ENCODE measurements around the gene CCDC138.

CCDC138 gene

DNA sequence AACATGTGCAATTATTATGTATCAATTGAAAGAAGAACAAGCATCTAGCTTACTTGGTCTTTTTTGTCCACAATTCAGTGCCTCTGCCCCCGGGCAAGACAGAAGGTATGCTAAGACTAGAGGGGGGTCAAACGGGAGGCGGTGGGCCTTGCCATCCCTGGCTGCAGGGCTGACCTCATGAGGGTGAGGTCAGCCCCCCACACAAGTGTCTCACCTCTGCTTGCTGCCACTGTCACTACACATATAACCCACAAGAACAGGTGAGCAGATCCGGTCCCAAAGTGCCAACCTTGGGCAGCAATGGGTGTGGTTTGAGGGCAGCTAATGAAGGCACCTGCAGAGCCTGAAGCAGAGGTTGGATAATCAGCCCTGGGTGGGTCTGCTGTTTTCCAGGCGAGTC is 131.0 kb downstream of the CCDC138 start:
- in situ Hi-C loops (cut with MboI; ENCODE audit: low sequenced_read_pairs), result no loop called here

DNA sequence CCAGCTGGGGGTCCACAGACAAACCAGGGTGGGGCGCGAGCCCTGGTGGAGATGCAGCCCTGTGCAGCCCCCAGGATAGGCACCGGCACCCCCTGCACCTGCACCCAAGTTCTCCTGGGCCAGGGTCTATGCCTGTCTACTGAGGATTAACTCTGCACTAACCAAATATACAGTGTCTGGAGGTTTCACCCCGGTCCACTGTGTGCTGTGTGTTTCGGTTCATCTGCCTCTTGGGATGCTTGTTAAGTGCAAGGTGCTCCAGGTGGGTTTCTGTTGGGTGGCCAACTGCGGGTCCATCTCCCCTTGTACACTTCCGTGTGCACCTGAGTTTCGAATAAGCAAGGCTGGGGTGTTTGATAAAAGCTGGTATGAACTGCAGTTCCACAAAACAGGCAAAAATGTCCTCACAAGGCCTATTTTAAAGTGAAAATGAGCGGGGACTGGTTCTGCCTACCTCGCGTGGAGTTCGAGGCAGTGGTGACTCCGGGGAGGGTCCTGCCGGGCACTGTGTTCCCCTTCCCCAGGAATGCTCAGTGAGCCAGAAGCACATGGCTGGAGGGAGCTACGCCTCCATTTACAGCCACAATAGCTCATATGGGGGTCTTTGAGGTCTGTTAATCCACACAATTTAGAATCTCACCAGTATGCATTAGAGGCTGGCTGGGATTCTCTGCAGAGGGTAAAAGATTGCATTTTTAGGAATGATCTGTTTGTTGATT is 131.7 kb downstream of the CCDC138 start:
- in situ Hi-C loops (cut with MboI; ENCODE audit: low sequenced_read_pairs), result no loop called here

DNA sequence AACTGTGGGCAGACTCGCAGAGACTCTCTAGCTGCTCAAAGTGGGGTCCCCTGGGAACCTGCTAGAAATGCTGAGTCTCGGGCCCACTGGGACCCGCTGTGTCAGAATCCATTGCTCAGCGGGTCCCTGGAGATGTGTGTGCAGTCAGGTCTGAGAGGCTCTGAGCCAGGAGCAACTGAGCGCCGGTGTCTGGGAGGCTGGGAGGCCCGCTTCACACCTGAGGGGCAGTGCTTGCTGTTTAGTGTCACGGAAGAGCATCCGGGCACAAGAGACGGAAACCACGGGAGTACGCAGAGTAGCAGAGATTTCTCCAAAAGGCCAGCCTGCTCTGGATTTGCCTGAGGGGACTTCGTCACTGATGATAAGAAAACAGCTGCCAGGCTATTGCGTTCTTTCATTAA is 132.4 kb downstream of the CCDC138 start:
- in situ Hi-C loops (cut with MboI; ENCODE audit: low sequenced_read_pairs), result no loop called here

DNA sequence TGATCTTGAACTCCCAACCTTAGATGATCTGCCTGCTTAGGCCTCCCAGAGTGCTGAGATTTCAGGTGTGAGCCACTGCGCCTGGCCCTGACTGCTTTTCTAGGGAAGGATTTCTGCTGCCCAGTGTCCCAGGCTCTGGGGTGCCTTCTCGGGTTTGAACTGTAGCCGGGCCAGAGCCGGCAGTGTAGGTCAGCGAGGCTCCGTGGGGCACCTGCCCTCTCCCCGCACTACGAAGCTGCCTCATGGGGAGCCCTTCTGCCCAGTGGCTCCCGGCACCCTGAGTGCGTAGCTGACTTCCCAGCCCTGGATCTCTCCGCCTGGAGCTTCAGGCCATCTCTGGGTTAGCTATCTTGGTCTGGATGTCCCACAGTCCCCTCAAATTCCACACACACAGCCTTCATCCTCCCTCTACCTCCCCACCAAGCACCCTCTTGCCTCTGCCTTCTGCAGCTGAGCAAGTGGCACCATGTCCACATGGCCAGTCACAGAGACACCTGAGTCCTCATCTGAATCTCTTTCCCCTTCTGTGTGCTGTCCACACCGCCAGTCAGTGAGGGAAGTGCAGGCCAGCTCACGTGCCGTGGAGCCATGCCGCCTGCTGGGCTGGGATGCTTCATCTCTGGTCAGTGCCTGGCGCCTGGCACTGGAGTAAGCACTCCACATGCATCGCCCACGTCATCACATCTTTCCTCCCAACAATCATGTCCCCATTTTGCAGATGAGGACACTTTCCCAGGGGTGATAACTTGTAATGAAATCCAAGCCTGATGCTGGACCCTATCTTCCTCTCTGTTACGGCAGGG is 133.2 kb downstream of the CCDC138 start:
- in situ Hi-C loops (cut with MboI; ENCODE audit: low sequenced_read_pairs), result no loop called here

DNA sequence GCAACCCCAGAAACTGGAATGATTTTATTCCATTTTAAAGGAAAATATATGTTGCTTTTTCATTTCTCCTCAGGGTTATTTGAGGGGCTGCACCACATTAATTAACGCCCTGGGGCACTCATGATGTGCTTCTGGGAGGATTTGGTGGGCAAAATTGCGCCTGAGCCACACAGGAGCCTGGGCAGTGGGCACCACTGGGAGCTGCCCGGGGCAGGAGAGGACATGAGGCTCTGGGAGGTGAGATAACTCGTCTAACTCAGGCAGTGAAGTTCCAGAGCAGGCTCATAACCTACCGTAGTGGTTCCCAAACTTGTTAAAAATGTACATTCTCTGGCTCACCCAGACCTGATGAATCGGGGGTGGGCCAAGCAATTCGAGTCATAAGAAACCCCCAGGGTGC is 134.1 kb downstream of the CCDC138 start:
- in situ Hi-C loops (cut with MboI; ENCODE audit: low sequenced_read_pairs), result no loop called here

DNA sequence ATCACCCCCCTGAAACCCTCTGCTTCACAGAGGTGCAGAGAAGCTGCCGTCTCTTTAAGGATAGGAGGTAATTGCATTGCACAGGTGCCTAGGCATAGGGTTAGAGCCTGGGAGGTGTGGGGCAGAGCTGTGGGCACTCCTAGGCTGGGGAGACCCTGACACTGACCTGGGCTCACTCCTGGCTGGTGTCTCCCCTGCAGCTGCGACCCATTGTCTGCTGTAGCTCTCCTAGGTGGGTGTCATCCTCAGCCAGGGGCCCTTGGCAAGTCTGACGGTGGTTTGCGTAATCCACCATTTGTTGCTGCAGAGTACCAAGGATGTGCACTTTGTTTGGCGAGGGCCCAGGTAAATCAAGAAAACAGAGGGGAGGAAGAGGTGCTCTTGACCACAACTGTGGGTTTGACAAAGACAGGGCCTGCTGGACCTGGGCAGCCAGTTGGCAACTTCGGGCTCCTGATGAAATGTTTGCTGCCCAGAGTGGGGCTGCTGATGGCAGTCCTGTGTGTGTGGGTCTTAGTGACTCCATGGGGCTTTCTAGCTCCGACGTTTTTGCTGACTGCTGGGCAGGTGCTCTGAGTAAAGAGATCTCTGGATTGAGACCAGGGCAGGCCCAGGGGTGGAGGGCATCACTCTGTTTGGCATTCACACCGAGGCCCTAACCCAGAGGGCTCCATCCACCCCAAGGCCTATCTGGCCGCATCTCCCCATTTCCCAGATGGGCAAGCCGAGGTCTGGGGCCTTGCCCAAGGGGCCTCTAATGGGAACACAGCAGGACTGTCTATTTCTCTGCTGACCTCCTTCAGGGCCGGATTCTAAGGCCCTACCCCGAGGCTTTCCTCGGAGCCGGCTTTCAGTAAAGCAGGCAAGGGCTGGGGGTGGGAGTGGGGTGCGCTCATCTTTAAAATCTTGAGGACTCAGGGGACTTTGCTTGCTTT is 134.8 kb downstream of the CCDC138 start:
- in situ Hi-C loops (cut with MboI; ENCODE audit: low sequenced_read_pairs), result no loop called here

DNA sequence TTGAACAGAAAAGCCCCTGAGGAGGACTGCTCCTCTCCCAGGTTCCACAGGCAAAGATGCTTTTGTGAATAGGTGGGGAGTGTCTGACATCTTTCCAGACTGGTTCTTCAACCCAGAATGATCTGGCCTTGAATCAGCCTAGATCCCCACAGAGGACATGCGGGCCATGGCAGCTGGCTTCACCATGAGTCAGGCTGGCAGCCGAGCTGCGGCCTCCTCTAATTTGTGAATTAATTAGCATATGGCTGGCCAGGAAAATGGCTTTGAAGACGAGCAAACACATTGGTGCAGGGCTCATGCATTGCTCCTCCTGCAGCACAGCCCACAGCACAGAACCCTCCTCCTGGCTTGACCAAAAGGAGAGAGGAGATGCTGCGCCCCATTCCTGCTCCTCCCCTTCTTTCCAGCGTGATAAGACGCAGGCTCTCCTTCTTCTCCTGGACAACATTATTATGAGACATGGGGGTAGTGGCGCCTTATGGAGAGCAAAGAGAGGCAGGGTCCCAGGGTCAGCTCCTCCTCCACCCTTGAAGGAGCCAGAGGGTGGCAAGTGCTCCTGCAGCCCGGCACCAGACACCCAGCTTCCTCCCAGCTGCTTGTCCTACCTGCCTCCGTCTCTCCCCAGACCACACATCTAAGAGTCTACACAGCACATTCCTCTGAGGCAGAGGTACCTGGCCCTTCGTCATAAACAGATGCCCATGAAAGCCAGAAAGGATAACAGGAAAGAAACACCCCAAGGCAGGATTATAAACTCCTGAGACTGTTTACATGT is 135.8 kb downstream of the CCDC138 start:
- in situ Hi-C loops (cut with MboI; ENCODE audit: low sequenced_read_pairs), result no loop called here

DNA sequence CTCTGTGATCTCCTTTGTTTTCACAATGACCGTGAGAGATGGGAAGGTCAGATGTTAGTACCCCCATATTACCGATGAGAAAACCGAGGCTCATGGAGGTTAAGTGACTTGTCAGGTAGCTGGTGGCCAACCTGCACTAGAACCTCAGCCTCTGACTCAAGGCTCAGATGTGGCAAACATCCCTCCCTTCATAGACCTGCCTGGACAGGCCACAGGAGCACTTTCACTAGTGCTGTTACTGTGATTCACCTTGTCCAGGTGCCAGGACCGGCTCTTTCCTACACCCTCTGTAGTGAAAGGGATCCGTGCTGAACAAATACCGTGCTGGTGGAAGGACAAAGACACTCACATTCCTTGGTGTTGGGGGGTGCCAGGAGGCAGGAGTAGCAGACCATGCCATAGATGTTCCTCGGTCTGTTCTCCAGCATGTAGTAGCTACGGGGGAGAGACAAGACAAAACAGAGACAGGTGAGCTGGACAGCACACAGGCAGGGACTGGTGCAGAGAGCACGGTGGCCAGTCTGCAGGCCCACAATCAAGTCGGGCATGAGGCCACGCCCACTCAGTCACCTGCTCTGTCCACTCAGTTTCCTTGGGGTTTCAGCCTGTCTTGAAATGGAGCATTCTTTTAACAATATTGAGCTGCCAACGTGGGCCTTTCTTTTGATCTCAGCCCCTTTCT is 136.6 kb downstream of the CCDC138 start:
- in situ Hi-C loops (cut with MboI; ENCODE audit: low sequenced_read_pairs), result no loop called here

DNA sequence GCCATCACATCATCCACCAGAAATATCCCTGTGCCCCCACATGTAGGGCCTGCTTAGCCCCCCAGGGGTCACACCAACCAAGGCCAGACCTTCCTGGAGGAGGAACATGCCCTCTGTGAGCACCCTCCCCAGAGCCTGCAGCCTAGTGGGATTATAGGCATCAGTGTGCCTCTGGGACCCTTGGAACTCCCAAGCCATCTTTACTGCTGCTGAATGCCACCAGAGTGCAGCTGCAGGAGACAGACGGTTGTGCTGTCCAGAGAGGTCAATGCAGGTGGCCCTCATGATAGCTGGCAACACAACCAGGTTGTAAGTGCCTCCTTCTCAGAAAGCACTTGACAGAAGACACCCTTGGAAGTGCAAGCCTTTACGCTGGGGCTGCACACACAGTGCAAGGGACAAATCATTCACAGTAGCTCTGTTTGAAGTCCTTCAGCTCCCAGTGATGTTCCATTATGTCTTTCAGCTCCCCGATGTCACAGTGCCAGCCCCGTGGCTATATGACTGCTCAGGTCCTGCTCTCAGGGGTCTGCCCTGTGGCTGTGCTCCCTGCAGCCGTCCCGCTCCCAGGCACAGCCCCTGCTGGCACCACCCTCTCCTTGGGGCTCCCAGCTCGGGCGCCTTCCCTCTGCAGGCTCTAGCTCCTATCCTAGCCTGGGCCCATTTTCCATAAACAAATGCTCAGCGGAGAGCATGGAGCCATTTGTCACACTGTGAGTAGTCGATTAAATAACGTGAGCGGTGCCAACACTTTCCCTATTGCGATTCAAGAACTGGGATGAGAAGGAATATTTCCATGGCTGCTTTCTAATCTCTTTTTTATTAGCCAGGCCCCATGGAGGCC is 137.4 kb downstream of the CCDC138 start:
- in situ Hi-C loops (cut with MboI; ENCODE audit: low sequenced_read_pairs), result no loop called here

DNA sequence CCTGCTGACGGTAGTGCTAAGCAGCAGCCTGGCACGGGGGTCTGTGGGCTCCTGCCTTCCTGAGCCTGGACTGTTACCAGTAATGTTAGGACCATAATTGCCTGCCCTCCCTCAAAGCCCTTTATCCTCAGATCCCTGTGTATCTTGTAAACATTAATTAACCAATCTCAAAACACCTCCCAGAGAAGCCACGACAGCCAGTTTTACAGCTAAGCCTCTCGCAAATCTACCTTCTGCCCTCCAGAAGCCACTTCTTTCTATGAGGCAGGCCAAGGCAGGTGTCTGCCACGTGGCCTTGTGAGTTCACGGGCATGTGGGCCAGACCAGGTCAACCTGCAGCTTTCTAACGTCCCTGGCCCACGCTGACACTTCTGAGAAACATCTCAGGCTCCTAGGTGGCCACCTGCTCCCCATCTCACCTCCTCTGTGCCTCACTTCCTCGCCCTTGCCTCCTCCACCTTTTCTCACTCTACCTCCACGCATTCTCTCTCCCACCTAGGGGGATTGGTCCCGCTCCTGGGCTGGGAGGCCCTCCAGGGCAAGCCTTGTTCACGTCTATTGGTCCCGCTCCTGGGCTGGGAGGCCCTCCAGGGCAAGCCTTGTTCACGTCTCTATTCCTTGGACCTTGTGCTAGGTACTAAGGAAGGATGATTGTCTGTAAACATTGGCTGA is 138.1 kb downstream of the CCDC138 start:
- in situ Hi-C loops (cut with MboI; ENCODE audit: low sequenced_read_pairs), result no loop called here

DNA sequence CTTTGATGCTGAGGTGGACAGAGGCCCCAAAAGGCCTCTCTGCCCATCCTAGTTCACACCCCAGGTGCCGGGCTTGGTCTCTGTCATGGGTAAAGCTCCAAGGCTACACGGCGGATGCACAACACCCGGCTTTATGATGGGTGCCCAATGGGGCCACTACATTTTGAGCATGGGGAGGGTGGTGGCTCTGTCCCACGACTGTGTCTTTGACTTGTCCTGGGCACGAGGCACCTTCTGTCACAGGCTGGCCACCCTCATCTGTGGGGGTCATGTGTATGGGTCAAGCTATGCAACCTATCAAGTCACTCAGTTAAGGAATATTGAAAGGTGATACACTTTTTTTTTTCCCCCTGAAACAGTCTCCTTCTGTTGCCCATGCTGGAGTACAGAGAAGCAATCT is 138.7 kb downstream of the CCDC138 start:
- in situ Hi-C loops (cut with MboI; ENCODE audit: low sequenced_read_pairs), result no loop called here

DNA sequence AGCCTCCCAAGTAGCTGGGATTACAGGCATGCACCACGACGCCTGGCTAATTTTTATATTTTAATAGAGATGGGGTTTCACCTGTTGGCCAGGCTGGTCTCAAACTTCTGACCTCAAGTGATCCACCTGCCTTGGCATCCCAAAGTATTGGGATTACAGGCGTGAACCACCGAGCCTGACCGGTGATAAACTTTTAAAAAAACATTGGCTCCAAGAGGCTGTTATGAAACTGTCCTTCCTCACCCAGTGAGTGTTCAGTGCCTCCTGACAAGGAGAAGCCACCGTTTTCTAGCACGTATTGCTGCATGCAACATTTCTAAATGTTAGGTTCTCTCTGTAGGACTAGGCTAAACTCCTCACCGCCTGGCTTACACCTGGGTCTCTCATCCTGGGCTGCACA is 139.2 kb downstream of the CCDC138 start:
- in situ Hi-C loops (cut with MboI; ENCODE audit: low sequenced_read_pairs), result no loop called here
